Amniotic stem cell (primary cell): ENCODE data around the gene OXTR.

Experiments used
- DNase-seq: peaks from one replicate; lab custom pipeline; 2025; lab: John Stamatoyannopoulos, UW

The OXTR gene

GRCh38 chr3:8769088-8769822 lies at the start of gene OXTR:
Gene OXTR, minus strand, starts transcription at chr3:8769613. Its CDS starts 1,426 bp downstream, at chr3:8768187.
- peak; percentile 59 for DNase-seq

- no peak for DNase-seq
Observed at GRCh38 chr3:8817486-8817885, 48.1 kb upstream of the OXTR start.

GRCh38 chr3:8816106-8816505 lies 46.7 kb upstream of the OXTR start:
- no peak for DNase-seq

GRCh38 chr3:8813411-8813810 lies 44.0 kb upstream of the OXTR start:
- DNase-seq = no peak

GRCh38 chr3:8810561-8810960 lies 41.1 kb upstream of the OXTR start:
- DNase-seq = no peak

- DNase-seq = no peak
Observed at GRCh38 chr3:8805774-8806173, 36.4 kb upstream of the OXTR start.

- no peak for DNase-seq
Observed at GRCh38 chr3:8802256-8802655, 32.8 kb upstream of the OXTR start.

- no peak for DNase-seq
Observed at GRCh38 chr3:8800016-8800415, 30.6 kb upstream of the OXTR start.

GRCh38 chr3:8794247-8794646 lies 24.8 kb upstream of the OXTR start:
- no peak for DNase-seq

GRCh38 chr3:8793242-8793641 lies 23.8 kb upstream of the OXTR start:
- DNase-seq = no peak

GRCh38 chr3:8790529-8790928 lies 21.1 kb upstream of the OXTR start:
- no peak for DNase-seq

GRCh38 chr3:8784676-8785435 lies 15.4 kb upstream of the OXTR start:
- no peak for DNase-seq

GRCh38 chr3:8780279-8780678 lies 10.9 kb upstream of the OXTR start:
- no peak for DNase-seq

- no peak for DNase-seq
Observed at GRCh38 chr3:8778475-8778874, 9.1 kb upstream of the OXTR start.

GRCh38 chr3:8777978-8778267 lies 8.5 kb upstream of the OXTR start:
- no peak for DNase-seq

GRCh38 chr3:8777201-8777977 lies 8.0 kb upstream of the OXTR start:
- no peak for DNase-seq

- DNase-seq = no peak
Observed at GRCh38 chr3:8776406-8776805, 7.0 kb upstream of the OXTR start.

GRCh38 chr3:8775602-8776001 lies 6.2 kb upstream of the OXTR start:
- DNase-seq = no peak

- no peak for DNase-seq
Observed at GRCh38 chr3:8775181-8775580, 5.8 kb upstream of the OXTR start.

GRCh38 chr3:8773941-8774542 lies 4.6 kb upstream of the OXTR start:
- no peak for DNase-seq

- no peak for DNase-seq
Observed at GRCh38 chr3:8768364-8769087, 887 bp downstream of the OXTR start.
